PC-3 (cell line): ENCODE data around the gene GLDC. TPM values are rescaled to one million over a fixed set of nuclear protein-coding genes. Genes with fewer than 3 reads are reported as not detected.

Source experiments
- ATAC-seq: fragments of 200-7000 bp; cut with Tn5 transposase; 2 replicates; pipeline ENCODE4 v1.9.1; 2020; ENCODE audit warnings: mild to moderate bottlenecking, moderate library complexity
- BruUV-seq: library from RNA; stranded (reverse); fragments of 400-500 nt; replicated peaks from 2 replicates; lab custom pipeline; 2021; lab: Mats Ljungman, UMichigan
- CTCF ChIA-PET: fragments of 300-600 bp; sonication (Branson Sonifier 250); formaldehyde crosslinking; loops from one replicate; lab custom pipeline; 2022; ENCODE audit warnings: antibody characterized with exemption; lab: Charles Lee
- POLR2A ChIA-PET: fragments of 300-600 bp; sonication (Branson Sonifier 250); formaldehyde crosslinking; loops from one replicate; lab custom pipeline; 2022; ENCODE audit warnings: antibody characterized with exemption; ENCODE audit not compliant: unreplicated experiment; lab: Charles Lee
- DNase-seq: peaks from one replicate; pipeline ENCODE4 v3.0.0-alpha.2; 2015
- H2AFZ ChIP-seq: fragments of 300-600 bp; sonication (generic); 2 replicates; pipeline ENCODE4 v1.6.0; 2016; ENCODE audit warnings: antibody characterized with exemption, low read length
- H3F3A ChIP-seq: fragments of 300-600 bp; sonication (generic); one replicate; pipeline ENCODE4 v1.6.0; 2017; ENCODE audit warnings: antibody characterized with exemption, low read length, control low read depth, mild to moderate bottlenecking; ENCODE audit not compliant: unreplicated experiment
- H3K27ac ChIP-seq: fragments of 300-600 bp; sonication (generic); 2 replicates; pipeline ENCODE4 v1.5.1; 2016; ENCODE audit warnings: mild to moderate bottlenecking, low read length
- H3K27me3 ChIP-seq: fragments of 300-600 bp; sonication (generic); 2 replicates; pipeline ENCODE4 v1.6.1; 2016; ENCODE audit warnings: low read length, mixed read lengths
- H3K36me3 ChIP-seq: fragments of 300-600 bp; sonication (generic); 2 replicates; pipeline ENCODE4 v1.6.1; 2016; ENCODE audit warnings: low read depth, mixed run types, low read length, mixed read lengths
- H3K4me1 ChIP-seq: fragments of 300-600 bp; sonication (generic); 2 replicates; pipeline ENCODE4 v1.5.1; 2016; ENCODE audit warnings: low read length; ENCODE audit not compliant: insufficient read depth
- H3K4me2 ChIP-seq: fragments of 300-600 bp; sonication (generic); 2 replicates; pipeline ENCODE4 v1.6.0; 2016; ENCODE audit warnings: low read length
- H3K4me3 ChIP-seq: fragments of 300-600 bp; sonication (generic); 2 replicates; pipeline ENCODE4 v1.5.1; 2016; ENCODE audit warnings: mild to moderate bottlenecking, low read length, mixed read lengths
- H3K79me2 ChIP-seq: fragments of 300-600 bp; sonication (generic); 2 replicates; pipeline ENCODE4 v1.6.1; 2017; ENCODE audit warnings: low read length, mixed read lengths
- H3K9ac ChIP-seq: fragments of 300-600 bp; sonication (generic); 2 replicates; pipeline ENCODE4 v1.6.0; 2016; ENCODE audit warnings: mild to moderate bottlenecking, low read length
- H3K9me2 ChIP-seq: fragments of 300-600 bp; sonication (generic); replicated peaks from 2 replicates; pipeline ENCODE4 v1.6.1; 2016; ENCODE audit warnings: mixed run types, low read length, mixed read lengths
- H3K9me3 ChIP-seq: fragments of 300-600 bp; sonication (generic); 2 replicates; pipeline ENCODE4 v1.6.1; 2016; ENCODE audit warnings: low read length, mixed read lengths
- H4K20me1 ChIP-seq: fragments of 300-600 bp; sonication (generic); 2 replicates; pipeline ENCODE4 v1.6.1; 2016; ENCODE audit warnings: low read length, mixed read lengths
- EZH2 ChIP-seq: fragments of 300-600 bp; sonication (generic); IDR thresholded peaks from one replicate; pipeline ENCODE4 v1.6.1; 2017; ENCODE audit warnings: antibody characterized with exemption, mild to moderate bottlenecking, low read length; ENCODE audit not compliant: unreplicated experiment
- EZH2phosphoT487 ChIP-seq: fragments of 300-600 bp; sonication (generic); IDR thresholded peaks from 2 replicates; pipeline ENCODE4 v1.6.1; 2018; ENCODE audit warnings: mild to moderate bottlenecking, antibody characterized with exemption, low read length, borderline replicate concordance
- intact Hi-C: fragments of 100-400 bp; cut with micrococcal nuclease; formaldehyde crosslinking; loops from 2 replicates; pipeline ENCODE4 v1.9.0; 2023
- total RNA-seq: library from RNA; depleted of rRNA; stranded (reverse); fragments of >200 nt; gene quantifications from 2 replicates; pipeline ENCODE4 v1.2.3, GENCODE V29; 2014
- TF ChIP-seq, protein P1 (sequence below): fragments of 300-600 bp; sonication (generic); conservative IDR thresholded peaks from 2 replicates; pipeline ENCODE4 v1.5.1; 2017; ENCODE audit warnings: antibody characterized with exemption, low read depth, mild to moderate bottlenecking, low read length

The GLDC gene
- total RNA-seq, 1 experiment from 2014 or later = 8.1 TPM

DNA sequence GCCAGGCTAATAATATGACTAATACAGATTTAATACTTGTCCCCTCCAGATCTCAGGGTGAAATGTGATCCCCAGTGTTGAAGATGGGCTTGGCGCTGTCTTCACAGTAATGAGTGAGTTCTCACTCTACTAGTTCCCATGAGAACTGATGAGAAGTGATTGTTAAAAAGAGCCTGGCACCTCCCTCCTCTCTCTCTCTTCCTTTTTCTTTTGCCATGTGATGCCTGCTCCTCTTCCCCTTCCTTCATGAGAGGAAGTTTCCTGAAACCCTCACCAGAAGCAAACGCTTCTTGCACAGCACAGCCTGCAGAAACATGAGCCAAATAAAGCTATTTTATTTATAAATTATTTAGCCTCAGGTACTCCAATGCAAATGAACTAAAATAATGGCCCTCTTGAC lies 55.2 kb downstream of the GLDC start:
- H3F3A ChIP-seq = no peaks in the 10 kb centered on the region
- no peaks in the 10 kb centered on the region for H4K20me1 ChIP-seq
- H3K4me3 ChIP-seq = no peak overlapping the region
- BruUV-seq = no TSS peak
- H3K36me3 ChIP-seq = no peaks in the 10 kb centered on the region
- no peak for TF ChIP-seq EZH2phosphoT487
- no peak overlapping the region for H3K4me2 ChIP-seq
- no peak overlapping the region for H3K27ac ChIP-seq
- H3K9ac ChIP-seq = no peak overlapping the region
- CTCF ChIA-PET = no interaction called here
- no peak for ATAC-seq
- H3K27me3 ChIP-seq = no peaks in the 10 kb centered on the region
- H3K79me2 ChIP-seq = no peaks in the 10 kb centered on the region
- no peak overlapping the region for H2AFZ ChIP-seq
- DNase-seq = no peak
- H3K9me3 ChIP-seq = no peaks in the 10 kb centered on the region
- intact Hi-C loops = no loop called here
- POLR2A ChIA-PET = no interaction called here
- H3K4me1 ChIP-seq = no peaks in the 10 kb centered on the region
- H3K9me2 ChIP-seq = no peaks in the 10 kb centered on the region

DNA sequence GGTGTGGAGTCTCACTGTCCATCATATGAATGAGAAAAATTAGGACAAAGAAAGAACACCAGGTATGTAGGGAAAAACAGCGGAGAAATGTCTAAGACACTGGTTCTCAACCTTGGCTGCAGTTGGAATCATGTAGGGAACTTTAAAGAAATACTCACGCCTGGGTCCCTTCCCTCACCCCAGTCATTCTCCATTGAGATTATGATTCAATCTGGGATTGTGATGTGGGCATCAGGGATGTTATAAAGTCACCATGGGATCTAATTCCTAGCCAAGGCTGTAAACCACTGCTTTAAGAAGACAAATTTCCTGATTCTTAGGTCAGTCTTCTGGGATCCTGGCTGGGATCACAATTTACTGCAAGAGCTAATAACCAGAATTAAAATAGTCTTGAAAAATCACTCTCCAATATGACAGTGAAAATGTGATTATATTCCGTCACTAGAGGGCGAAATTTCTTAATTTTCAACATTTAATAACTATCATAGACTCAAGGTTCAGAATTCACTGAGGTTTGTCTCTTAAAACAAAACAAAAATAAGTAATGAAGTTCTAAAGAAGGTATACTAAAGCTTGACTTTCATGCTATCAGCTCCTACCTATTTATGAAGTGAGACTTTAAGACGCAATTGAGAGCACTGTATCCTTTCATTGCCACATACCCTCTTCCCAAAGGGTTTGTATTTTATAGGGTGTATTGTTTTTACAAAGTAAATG lies 60.5 kb downstream of the GLDC start:
- Histone ChIP-seq H2AFZ (no peak overlapping the region), H3K27me3 (no peaks in the 10 kb centered on the region), H3K9me3 (no peaks in the 10 kb centered on the region), H3K27ac (no peak overlapping the region), H3K4me2 (no peak overlapping the region), H3K36me3 (no peaks in the 10 kb centered on the region), H3K79me2 (no peaks in the 10 kb centered on the region), H4K20me1 (no peaks in the 10 kb centered on the region), H3K9ac (no peak overlapping the region), H3K4me1 (no peaks in the 10 kb centered on the region), H3F3A (no peaks in the 10 kb centered on the region), H3K9me2 (no peaks in the 10 kb centered on the region), H3K4me3 (no peak overlapping the region)
- ChIA-PET POLR2A (interaction anchor here (0.5 kb wide), 1 partner anchor 87 kb away, joined by 6 read pairs; no protein-coding TSS in a partner anchor), CTCF (interaction anchor here (0.5 to 0.8 kb wide), 6 partner anchors 82 to 561 kb away, joined by 3 to 4 read pairs (median 4); no protein-coding TSS in a partner anchor)
- intact Hi-C loops = loop anchor here (1.0 kb wide), 2 partner anchors 82 to 101 kb away; no protein-coding TSS in a partner anchor
- BruUV-seq = no TSS peak
- ATAC-seq = no peak
- TF ChIP-seq EZH2phosphoT487 (no peak), EZH2 (no peak)
- TF ChIP-seq, protein P1, sequence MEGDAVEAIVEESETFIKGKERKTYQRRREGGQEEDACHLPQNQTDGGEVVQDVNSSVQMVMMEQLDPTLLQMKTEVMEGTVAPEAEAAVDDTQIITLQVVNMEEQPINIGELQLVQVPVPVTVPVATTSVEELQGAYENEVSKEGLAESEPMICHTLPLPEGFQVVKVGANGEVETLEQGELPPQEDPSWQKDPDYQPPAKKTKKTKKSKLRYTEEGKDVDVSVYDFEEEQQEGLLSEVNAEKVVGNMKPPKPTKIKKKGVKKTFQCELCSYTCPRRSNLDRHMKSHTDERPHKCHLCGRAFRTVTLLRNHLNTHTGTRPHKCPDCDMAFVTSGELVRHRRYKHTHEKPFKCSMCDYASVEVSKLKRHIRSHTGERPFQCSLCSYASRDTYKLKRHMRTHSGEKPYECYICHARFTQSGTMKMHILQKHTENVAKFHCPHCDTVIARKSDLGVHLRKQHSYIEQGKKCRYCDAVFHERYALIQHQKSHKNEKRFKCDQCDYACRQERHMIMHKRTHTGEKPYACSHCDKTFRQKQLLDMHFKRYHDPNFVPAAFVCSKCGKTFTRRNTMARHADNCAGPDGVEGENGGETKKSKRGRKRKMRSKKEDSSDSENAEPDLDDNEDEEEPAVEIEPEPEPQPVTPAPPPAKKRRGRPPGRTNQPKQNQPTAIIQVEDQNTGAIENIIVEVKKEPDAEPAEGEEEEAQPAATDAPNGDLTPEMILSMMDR = peak; percentile 64
- peak; percentile 63 for DNase-seq

DNA sequence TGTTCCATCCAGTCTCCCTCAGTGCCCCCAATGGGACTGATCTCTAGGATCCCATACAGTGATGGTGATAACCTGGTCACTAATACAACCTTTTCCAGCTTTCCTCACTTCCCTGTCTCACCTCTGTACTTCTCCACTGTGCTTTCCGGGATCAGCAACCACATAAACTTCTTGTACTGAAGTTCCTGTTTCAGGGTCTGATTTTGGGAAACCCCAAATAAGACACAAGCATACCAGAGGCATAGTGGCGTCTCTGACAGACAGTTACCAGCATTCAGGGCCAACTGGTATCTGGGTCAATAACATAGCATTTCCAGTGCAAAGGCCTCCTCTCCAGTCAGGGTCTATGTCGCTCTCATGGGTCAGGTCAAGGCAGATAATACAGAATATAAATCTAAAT lies 64.3 kb downstream of the GLDC start:
- no peaks in the 10 kb centered on the region for H3K36me3 ChIP-seq
- no peak overlapping the region for H3K27ac ChIP-seq
- H3K4me3 ChIP-seq = no peak overlapping the region
- no peaks in the 10 kb centered on the region for H3K79me2 ChIP-seq
- POLR2A ChIA-PET = no interaction called here
- no peaks in the 10 kb centered on the region for H3K9me2 ChIP-seq
- DNase-seq (no peak), ATAC-seq (no peak)
- no peaks in the 10 kb centered on the region for H3K9me3 ChIP-seq
- CTCF ChIA-PET = interaction anchor here (0.7 kb wide), 1 partner anchor 253 kb away, joined by 8 read pairs; no protein-coding TSS in a partner anchor
- H3F3A ChIP-seq = no peaks in the 10 kb centered on the region
- no peak for TF ChIP-seq EZH2
- TF ChIP-seq, protein P1 = no peak
- TF ChIP-seq EZH2phosphoT487 = no peak
- H3K9ac ChIP-seq = no peak overlapping the region
- H4K20me1 ChIP-seq = no peaks in the 10 kb centered on the region
- no peaks in the 10 kb centered on the region for H3K27me3 ChIP-seq
- no TSS peak for BruUV-seq
- H3K4me2 ChIP-seq = no peak overlapping the region
- H3K4me1 ChIP-seq = no peaks in the 10 kb centered on the region
- H2AFZ ChIP-seq = no peak overlapping the region
- intact Hi-C loops = no loop called here
